Right lobe of liver (tissue), 6 donors: Measurements from ENCODE around the gene ADGRV1. TPM values are rescaled to one million over a fixed set of nuclear protein-coding genes. Genes with fewer than 3 reads are reported as not detected.

Experiments used
- ATAC-seq, 4 donors: fragments of 200-7000 bp; cut with Tn5 transposase; one replicate each; pipeline ENCODE4 v1.9.1; 2020; ENCODE audit warnings: mild to moderate bottlenecking in 4 of 4, moderate library complexity in 4 of 4
- DNase-seq, 3 donors: peaks; one replicate each; pipeline ENCODE4 v3.0.0-alpha.2; 2020
- H3K27ac ChIP-seq, 3 donors: fragments of 200-600 bp; one replicate each; pipeline ENCODE4 v1.8.0; 2022
- H3K27me3 ChIP-seq, 2 donors: fragments of 200-600 bp; one replicate each; pipeline ENCODE4 v1.8.0; 2022
- H3K36me3 ChIP-seq, 4 donors: fragments of 200-600 bp; sonication (generic) in 1 of 4; one replicate each; pipeline versions ENCODE4 v1.5.1 to v1.8.0; 2017 to 2022; ENCODE audit warnings: control low read depth in 1 of 4
- H3K4me1 ChIP-seq, 4 donors: fragments of 200-600 bp; sonication (generic) in 1 of 4; one replicate each; pipeline versions ENCODE4 v1.5.1 to v1.8.0; 2017 to 2022; ENCODE audit warnings: control low read depth in 1 of 4
- H3K4me3 ChIP-seq, 3 donors: fragments of 200-600 bp; one replicate each; pipeline ENCODE4 v1.8.0; 2022
- H3K9me3 ChIP-seq, 4 donors: fragments of 200-600 bp; sonication (generic) in 1 of 4; one replicate each; pipeline versions ENCODE4 v1.5.1 to v1.8.0; 2017 to 2022; ENCODE audit warnings: control low read depth in 1 of 4
- POLR2A ChIP-seq: fragments of 450-650 bp; IDR thresholded peaks from one replicate; pipeline ENCODE4 v1.6.1; 2017; ENCODE audit warnings: antibody characterized with exemption, mild to moderate bottlenecking
- WGBS: methylation state at CpG from one replicate; pipeline ENCODE4 v1.1.6; 2018; ENCODE audit warnings: low coverage, low lambda C conversion rate; ENCODE audit not compliant: insufficient coverage; ENCODE audit errors: missing lambda C conversion rate; 5-methylcytosine and 5-hydroxymethylcytosine counted together
- intact Hi-C, 2 donors: fragments of 100-400 bp; cut with DNase I; formaldehyde crosslinking; loops; one replicate each; pipeline versions ENCODE4 v1.11.2 to v1.14.1; 2022
- total RNA-seq, 6 experiments: library from RNA; depleted of rRNA in 2 of 6; stranded (reverse); fragments of >200 nt in 2 of 6; fragmentation: NEBNext Ultra II Directional in 3 of 6; extraction: Animal tissue kit (Norgen Biotek cat#: 25700) in 3 of 6; gene quantifications; one replicate each; pipeline versions ENCODE4 v1.1.0 to v1.2.4, GENCODE V29; 2016 to 2023
- TF ChIP-seq, protein P1 (sequence below), 4 donors: fragments of 200-600 bp in 3 of 4; fragments of 450-650 bp in 1 of 4; IDR thresholded peaks; one replicate each; pipeline versions ENCODE4 v1.5.1 to v1.8.0; 2016 to 2022; ENCODE audit warnings: antibody characterized with exemption in 4 of 4, mild to moderate bottlenecking in 2 of 4
- donor health status: DM: no; HTN: yes; CAD: no.
- donor health status: DM: no; HTN: no; CAD: no.
- donor health status: DM: no; HTN: no; CAD: no.
- donor health status: DM: no; HTN: yes; CAD: no.
- donor health status: DM: no; HTN: yes; CAD: no.

ADGRV1 gene
- total RNA-seq, 6 experiments from 2014 or later = 4.5 to 15.9 (median 7.4) TPM

DNA sequence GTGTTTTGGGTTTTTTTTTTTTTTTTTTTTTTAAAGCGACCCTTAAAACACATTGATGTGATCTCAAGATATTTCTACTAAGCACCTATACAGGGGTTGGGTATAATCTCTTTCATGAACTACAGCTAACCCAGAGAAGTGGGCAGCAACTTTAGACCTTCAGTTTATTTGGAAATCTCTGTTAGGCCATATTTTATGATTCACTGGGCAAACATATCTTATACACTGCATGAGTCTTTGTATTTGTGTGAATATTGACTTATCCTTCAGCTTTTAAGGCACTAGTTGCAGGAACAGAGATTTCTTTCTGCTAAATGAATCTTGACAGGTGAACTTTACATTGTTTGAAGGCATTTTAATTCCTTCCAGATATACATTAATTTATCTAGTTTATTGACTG, 630.2 kb downstream of the ADGRV1 start:
- H3K9me3 ChIP-seq = no peaks in the 10 kb centered on the region
- H3K4me3 ChIP-seq = no peak overlapping the region
- H3K27me3 ChIP-seq = no peaks in the 10 kb centered on the region
- no peaks in the 10 kb centered on the region for H3K36me3 ChIP-seq
- DNase-seq = no peak
- intact Hi-C loops = no loop called here
- no peak for ATAC-seq
- H3K27ac ChIP-seq = no peak overlapping the region
- TF ChIP-seq POLR2A = no peak
- TF ChIP-seq, protein P1, sequence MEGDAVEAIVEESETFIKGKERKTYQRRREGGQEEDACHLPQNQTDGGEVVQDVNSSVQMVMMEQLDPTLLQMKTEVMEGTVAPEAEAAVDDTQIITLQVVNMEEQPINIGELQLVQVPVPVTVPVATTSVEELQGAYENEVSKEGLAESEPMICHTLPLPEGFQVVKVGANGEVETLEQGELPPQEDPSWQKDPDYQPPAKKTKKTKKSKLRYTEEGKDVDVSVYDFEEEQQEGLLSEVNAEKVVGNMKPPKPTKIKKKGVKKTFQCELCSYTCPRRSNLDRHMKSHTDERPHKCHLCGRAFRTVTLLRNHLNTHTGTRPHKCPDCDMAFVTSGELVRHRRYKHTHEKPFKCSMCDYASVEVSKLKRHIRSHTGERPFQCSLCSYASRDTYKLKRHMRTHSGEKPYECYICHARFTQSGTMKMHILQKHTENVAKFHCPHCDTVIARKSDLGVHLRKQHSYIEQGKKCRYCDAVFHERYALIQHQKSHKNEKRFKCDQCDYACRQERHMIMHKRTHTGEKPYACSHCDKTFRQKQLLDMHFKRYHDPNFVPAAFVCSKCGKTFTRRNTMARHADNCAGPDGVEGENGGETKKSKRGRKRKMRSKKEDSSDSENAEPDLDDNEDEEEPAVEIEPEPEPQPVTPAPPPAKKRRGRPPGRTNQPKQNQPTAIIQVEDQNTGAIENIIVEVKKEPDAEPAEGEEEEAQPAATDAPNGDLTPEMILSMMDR (IDR thresholded peaks at IDR 0.05) = no peak
- H3K4me1 ChIP-seq = no peaks in the 10 kb centered on the region
- 78% methylated on average over 1 of the region's 1 CpG for WGBS

DNA sequence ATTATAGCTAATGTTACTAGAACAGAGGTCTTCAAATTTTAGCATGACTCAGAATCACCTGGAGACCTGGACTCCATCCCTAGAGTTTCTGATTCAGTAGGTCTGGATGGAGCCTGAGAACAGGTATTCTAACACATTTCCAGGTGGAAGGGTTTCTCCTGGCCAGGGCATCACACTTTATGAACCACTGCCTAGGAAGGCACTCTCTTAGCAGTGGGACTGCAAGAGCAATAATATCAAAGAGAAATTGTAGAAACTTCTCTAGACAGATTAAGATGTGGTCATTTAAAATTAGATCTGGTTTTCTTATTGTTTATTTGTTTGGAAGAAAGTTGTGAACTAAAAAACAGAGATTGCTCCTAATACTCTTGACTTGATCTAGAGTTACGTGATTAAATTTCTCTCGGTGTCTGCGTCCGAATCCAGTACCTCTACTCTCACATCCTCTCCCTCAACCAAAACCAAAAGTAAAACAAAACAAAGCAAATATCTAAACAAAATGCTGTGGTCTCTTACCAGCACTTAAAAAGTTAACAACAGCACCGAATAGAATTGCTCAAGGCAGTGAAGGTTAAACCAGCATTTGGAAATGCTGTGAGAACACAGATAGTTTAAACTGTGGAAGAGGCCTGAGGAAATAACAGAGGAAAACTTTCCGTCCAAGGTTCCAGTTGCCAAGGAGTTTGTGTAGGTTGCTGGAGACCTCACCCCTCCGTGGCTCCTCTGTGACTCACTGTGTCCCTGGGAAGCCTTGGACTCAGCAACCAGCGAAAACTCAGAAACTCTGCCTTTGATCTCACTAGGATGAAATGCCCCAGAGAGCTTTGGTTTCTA, 631.1 kb downstream of the ADGRV1 start:
- intact Hi-C loops = no loop called here
- DNase-seq (no peak), ATAC-seq (peak; percentile 57 to 83 (median 73))
- Histone ChIP-seq H3K4me1 (no peaks in the 10 kb centered on the region), H3K9me3 (no peaks in the 10 kb centered on the region), H3K36me3 (no peaks in the 10 kb centered on the region), H3K4me3 (no peak overlapping the region), H3K27me3 (no peaks in the 10 kb centered on the region), H3K27ac (peak overlapping the region in 2 of 3 donors; percentile 26 to 34)
- WGBS = 38% methylated on average over 8 of the region's 8 CpGs
- no peak for TF ChIP-seq POLR2A

DNA sequence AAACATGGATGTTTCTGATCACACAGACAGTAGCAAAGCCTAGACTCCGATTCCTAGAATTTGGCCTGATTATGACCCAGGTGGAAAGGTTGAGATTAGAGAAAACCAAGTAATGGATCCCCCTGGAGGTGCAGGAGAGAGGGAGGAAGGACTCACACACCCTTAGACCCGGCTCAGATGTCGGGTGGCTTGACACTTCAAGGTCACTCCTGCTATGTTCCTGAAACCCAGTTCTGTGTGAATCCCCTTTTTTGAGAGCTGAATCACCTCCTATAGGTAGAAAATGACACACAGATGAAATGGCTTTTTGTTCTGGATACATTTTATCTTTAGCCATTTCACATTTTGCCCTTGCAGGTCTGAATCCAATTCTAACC, 631.7 kb downstream of the ADGRV1 start:
- Histone ChIP-seq H3K36me3 (no peaks in the 10 kb centered on the region), H3K9me3 (no peaks in the 10 kb centered on the region), H3K27me3 (no peaks in the 10 kb centered on the region), H3K4me3 (no peak overlapping the region), H3K4me1 (no peaks in the 10 kb centered on the region), H3K27ac (peak overlapping the region in 2 of 3 donors; percentile 26 to 34)
- intact Hi-C loops = no loop called here
- TF ChIP-seq, protein P1 (IDR thresholded peaks at IDR 0.05) = no peak
- TF ChIP-seq POLR2A = no peak
- DNase-seq (no peak), ATAC-seq (peak in 2 of 4 donors; percentile 14 to 25)
- WGBS = 80% methylated on average over 1 of the region's 3 CpGs

DNA sequence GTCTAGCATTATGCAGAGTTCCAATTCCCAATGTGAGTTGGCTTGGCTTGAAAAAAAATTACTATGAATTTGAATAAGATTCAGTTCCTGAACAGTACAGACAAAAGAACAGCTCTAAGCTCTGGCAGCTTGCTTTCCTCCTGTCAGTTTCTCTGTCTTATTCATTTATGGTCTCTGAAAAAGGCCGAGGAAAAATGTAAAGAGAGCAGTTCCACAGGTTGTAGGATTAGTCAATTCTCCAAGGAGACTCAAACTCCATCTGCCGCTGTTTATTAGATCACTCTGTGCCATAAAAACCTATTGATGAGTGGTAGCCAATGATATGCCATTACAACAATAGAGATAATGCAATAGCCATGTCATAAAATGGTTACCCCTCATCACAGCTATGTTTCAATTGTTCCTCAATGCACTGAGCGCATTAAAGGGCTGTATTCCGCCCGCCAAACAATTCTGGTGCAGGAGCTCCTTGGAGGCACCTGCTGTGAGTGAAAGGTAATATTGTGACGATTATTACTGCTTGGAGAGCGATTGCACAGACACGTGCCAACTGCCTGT, 636.3 kb downstream of the ADGRV1 start:
- intact Hi-C loops = no loop called here
- Histone ChIP-seq H3K4me3 (no peak overlapping the region), H3K36me3 (no peaks in the 10 kb centered on the region), H3K9me3 (no peaks in the 10 kb centered on the region), H3K27me3 (no peaks in the 10 kb centered on the region), H3K27ac (no peak overlapping the region), H3K4me1 (no peaks in the 10 kb centered on the region)
- WGBS = 87% methylated on average over 8 of the region's 8 CpGs
- TF ChIP-seq POLR2A = no peak
- TF ChIP-seq, protein P1 (IDR thresholded peaks at IDR 0.05) = no peak
- ATAC-seq (no peak), DNase-seq (no peak)

DNA sequence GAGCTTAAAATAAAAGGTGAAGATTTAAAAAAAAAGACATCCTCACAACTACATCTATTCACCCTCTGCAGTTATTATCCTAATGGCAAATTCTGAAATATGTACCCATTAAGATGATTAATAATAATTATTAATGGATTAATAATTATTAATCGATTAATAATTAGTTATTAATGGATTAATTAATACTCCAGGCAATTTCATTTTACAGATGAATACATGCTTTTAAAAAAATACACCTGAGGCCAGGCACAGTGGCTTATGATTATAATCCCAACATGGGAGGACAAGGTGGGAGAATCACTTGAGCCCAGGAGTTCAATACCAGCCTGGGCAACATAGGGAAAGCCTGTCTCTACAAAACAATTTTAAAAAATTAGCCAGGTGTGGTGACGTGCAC, 642.1 kb downstream of the ADGRV1 start:
- Histone ChIP-seq H3K27ac (no peak overlapping the region), H3K36me3 (no peaks in the 10 kb centered on the region), H3K27me3 (no peaks in the 10 kb centered on the region), H3K4me1 (no peaks in the 10 kb centered on the region), H3K9me3 (no peaks in the 10 kb centered on the region), H3K4me3 (no peak overlapping the region)
- DNase-seq (no peak), ATAC-seq (no peak)
- no peak for TF ChIP-seq POLR2A
- TF ChIP-seq, protein P1 (IDR thresholded peaks at IDR 0.05) = no peak
- intact Hi-C loops = no loop called here
- WGBS = 74% methylated on average over 2 of the region's 2 CpGs
